A549 (cell line): ENCODE data around the gene CNST.

ENCODE experiments used
- EP300 ChIP-seq, 2 experiments: fragments of >200 bp; sonication (Bioruptor Twin); formaldehyde crosslinking; IDR thresholded peaks; 2 replicates in 1 of 2; 3 replicates in 1 of 2; pipeline ENCODE4 v1.6.1; 2016 to 2017
- POLR2A ChIP-seq: IDR thresholded peaks from 2 replicates; pipeline ENCODE4 v1.6.1; 2012; ENCODE audit warnings: mild to moderate bottlenecking, low read length
- SREBF2 ChIP-seq: fragments of 450-650 bp; IDR thresholded peaks from 2 replicates; pipeline ENCODE4 v1.6.1; 2014; ENCODE audit warnings: mild to moderate bottlenecking, moderate library complexity

DNA sequence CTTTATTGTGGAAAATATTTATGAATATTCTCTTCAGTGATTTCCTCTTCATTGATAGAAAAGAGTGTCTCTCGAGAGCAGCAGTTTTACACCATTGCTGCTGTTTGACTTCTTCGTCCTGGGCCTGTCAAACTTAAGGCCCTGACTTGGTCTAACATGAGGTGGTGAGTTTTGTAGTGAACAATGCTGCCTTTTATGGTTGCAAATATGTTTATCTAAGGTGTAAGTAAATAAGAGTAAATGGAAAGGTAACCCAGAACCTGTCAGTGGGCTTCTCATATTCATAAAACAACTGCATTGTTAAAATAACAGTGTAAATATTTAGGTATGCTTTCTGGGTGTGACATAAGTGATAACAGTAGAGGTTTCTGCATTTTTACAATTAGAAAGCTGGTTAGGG is 95.2 kb downstream of the CNST start:
- TF ChIP-seq SREBF2 (no peak), EP300 (IDR thresholded peaks at IDR 0.05) (no peak), POLR2A (no peak)
